NOMO-1 (cell line): ENCODE data around the gene SPC25.
"Not testable (repeated sequence)": the region's sequence is repeated elsewhere in the genome, so short reads cannot be mapped to it uniquely, and the experiment has no call there.

Experiments used
- DNase-seq, 2 experiments: peaks; one replicate each; lab custom pipeline; 2025; ENCODE audit not compliant: unreplicated experiment in 2 of 2; lab: John Stamatoyannopoulos, UW

SPC25 gene

DNA sequence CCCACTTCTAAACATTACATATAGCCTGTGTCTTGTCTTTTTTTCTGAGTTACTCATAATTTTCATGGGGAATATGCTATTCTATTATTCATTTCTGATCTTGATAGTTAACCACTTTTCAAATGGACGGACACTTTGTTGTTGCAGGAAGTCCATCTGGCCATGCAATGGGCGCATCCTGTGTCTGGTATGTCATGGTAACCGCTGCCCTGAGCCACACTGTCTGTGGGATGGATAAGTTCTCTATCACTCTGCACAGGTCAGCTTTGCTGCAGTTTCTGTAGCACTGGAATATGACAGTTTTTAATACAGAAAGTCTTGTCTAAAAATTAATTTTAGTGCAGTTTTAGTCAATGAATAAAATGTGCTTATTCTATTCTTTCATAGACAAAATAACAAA, 14.1 kb upstream of the SPC25 start:
- no peak for DNase-seq

GRCh38 chr2:168903888-168904287, 13.7 kb upstream of the SPC25 start:
- DNase-seq = no peak

DNA sequence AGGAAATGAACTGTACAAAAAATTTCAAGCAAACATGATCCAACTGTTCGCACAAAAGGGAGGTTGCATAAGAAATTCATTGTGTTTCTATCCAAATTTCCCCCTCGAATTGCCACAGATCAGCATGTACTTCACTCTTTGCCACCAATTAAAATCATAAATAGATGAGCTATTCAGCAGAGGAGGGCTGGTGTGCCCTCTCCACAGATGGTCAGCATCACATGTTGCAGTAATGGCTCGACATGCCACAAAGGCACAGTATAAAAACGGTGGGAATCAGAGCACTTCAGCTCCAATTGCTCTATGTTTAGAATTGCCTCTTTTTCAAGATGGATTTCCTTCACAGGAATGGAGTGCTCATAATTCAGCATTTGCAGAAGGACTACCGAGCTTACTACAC, 10.8 kb upstream of the SPC25 start, which contains the start of gene G6PC2:
Gene G6PC2, plus strand, starts transcription at position 289 of the 400 bp plus-strand sequence. Its CDS starts 41 bp downstream, at position 330.
- no peak for DNase-seq

DNA sequence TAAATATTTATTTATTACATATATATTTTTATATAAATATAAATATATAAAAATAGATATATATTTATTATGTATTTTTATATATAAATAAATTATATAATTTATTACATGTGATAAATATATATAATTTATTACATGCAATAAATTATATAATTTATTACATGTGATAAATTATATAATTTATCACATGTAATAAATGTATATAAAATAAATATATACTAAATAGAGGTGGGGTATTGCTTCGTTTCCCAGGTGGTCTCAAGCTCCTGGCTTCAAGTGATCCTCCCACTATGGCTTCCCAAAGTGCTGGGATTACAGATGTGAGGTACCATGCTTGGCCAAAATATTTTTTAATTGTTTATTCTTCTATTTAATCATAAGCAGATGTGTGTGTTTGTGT, 7.2 kb upstream of the SPC25 start:
- DNase-seq = no peak

DNA sequence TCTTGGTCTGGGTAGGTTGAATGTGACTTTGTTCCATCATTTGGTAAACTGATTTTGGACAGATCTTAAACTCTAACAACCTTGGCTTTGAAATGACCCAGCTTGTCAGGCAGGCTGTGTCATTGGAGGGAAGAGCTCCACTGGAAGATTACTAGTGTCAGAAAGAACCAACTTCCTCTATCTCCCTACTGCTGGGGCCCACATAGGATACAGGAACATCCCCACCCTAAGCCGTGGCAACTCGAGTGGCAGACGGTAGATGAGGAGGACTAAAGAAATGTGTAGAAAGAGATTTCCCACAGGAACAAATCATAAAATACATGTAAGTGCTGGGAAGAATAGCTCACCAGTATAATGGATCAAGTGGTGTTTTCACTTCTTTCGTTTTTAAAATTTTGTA, 6.6 kb upstream of the SPC25 start:
- DNase-seq = peak; percentile 67 to 77

- DNase-seq = no peak
Measured at GRCh38 chr2:168895771-168896170, 5.5 kb upstream of the SPC25 start.

GRCh38 chr2:168894720-168895119, 4.5 kb upstream of the SPC25 start:
- DNase-seq = no peak

DNA sequence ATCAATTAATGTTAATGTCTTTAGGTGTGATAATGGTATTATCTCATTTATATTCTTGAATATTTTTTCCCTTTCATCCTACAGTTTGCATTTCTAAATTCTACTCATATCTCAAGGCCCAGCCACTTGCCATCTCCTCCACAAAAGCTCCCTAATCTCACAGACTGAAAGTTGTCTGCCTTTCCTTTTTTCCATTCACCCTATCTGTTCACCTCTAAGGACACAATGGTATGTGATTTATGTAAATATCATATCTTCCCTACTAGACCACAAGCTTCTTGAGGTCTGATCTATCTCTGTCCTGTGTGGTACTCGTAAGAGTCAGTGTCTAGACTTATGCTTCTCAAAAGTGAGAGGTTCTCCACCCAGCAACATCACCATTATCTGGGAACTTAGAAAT, 3.9 kb upstream of the SPC25 start:
- no peak for DNase-seq

- no peak for DNase-seq
Measured at GRCh38 chr2:168892327-168892726, 2.1 kb upstream of the SPC25 start.

DNA sequence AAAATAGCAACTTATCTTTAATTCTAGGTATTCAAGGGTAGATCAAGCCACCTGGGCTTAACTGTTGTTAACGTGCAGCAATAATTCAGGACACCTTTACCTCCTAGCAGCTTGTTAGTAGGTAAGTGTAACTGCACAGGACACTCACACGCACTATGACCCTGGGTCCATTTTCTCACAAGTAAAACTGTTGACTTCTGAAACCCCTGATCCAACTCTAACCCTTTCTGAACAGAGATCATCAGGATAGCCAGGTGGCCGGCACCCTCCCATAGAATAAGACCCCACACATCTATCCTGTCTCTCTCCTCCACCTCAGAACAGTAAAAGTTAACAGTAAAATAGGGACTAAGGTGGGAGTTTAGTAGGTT, 610 bp downstream of the SPC25 start:
- DNase-seq = no peak

DNA sequence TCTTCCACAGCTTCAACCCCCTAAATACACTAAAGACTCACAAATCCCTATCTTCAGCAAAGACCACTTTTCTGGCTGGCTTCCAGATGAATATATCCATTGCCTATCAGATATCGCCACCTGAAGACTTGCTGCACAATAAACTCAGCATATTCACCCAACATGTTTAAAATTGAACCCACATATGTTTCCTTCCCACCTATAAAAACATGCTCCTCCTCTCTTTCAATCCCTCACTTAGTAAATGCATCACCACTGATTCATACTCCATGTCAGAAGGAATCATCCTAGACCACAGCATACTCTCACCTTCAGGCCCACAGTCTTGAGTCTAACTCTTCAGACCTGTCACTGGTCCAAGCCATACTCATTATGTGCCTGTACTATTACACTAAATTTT, 5.3 kb downstream of the SPC25 start:
- no peak for DNase-seq

DNA sequence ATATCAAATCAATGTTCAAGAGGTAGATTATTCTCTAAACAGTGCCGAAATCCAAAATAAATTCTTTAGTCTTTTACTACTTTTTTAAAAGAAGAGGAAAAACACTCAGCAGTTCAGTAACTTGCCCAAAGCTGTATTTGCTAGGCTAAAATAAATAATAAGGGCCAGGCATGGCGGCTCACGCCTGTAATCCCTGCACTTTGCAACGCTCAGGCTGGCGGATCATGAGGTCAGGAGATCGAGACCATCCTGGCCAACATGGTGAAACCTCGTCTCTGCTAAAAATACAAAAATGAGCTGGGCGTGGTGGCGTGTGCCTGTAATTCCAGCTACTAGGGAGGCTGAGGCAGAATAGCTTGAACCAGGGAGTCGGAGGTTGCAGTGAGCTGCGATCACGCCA, 8.1 kb downstream of the SPC25 start:
- not testable (repeated sequence) for DNase-seq

- DNase-seq = no peak
Measured at GRCh38 chr2:168874368-168875054, 15.7 kb downstream of the SPC25 start.

- DNase-seq = not testable (repeated sequence)
Measured at GRCh38 chr2:168870824-168871223, 19.4 kb downstream of the SPC25 start.

DNA sequence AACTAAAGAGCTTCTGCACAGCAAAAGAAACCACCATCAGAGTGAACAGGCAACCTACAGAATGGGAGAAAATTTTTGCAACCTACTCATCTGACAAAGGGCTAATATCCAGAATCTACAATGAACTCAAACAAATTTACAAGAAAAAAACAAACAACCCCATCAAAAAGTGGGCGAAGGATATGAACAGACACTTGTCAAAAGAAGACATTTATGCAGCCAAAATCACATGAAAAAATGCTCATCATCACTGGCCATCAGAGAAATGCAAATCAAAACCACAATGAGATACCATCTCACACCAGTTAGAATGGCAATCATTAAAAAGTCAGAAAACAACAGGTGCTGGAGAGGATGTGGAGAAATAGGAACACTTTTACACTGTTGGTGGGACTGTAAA, 19.9 kb downstream of the SPC25 start:
- DNase-seq = not testable (repeated sequence)

GRCh38 chr2:168867164-168867563, 23.1 kb downstream of the SPC25 start:
- DNase-seq = not testable (repeated sequence)

DNA sequence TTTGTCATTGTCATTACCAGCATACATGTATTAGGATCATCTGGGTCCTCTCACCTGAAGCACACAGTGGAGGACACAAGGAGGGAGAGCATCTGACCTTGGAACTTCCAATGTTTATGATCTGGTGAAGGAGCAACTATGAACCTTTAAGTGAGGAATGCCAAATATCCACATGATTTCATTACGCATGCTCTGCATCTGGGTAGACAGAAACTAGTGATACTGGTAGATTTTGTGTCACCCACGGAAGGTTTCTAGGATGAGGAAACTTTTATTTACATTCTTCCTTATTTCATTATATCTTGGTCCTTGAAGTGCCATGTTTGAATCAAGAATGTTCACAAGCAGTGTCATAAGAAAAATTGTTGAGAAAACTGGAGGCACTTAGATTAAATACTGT, 32.1 kb downstream of the SPC25 start:
- no peak for DNase-seq

DNA sequence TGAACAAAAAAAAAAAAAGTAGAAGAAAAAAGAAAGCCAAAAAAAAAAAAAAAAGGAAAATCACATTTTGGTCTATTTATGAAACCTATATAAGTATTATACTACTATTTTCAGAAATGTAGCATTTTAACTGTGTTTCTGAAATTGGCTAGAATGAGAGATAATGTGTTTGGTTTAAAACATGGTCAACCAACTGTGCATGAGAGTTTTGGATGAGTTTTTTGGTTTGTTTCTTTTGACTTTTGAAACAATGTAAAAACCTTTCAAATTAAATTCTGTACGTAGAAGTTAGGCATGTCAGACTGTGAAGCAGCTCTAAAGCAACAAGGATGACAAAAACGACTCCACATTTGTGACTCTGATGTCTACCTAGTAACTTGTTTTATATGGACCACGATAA, 34.6 kb downstream of the SPC25 start:
- no peak for DNase-seq

- DNase-seq = no peak
Measured at GRCh38 chr2:168854651-168855050, 35.6 kb downstream of the SPC25 start.

DNA sequence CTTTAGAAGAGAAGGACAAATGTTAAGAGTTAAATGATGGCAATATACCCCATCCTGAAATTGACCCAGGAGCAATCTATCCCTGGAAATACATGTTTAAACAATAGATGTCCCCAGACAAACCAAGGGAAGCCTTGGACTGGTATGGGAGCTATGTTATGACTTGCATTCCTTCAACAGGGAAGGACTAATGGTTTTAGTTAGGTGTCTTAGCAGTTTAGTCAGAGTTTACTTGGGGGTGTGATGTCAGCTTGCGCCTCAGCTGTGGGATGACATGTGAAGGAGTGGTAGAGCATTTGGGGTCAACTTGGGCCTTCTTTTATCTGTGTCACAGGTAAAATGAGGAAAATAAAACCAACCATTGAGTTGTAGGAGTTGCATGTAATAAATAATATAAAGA, 36.8 kb downstream of the SPC25 start:
- DNase-seq = no peak

GRCh38 chr2:168852481-168852880, 37.7 kb downstream of the SPC25 start:
- DNase-seq = no peak

DNA sequence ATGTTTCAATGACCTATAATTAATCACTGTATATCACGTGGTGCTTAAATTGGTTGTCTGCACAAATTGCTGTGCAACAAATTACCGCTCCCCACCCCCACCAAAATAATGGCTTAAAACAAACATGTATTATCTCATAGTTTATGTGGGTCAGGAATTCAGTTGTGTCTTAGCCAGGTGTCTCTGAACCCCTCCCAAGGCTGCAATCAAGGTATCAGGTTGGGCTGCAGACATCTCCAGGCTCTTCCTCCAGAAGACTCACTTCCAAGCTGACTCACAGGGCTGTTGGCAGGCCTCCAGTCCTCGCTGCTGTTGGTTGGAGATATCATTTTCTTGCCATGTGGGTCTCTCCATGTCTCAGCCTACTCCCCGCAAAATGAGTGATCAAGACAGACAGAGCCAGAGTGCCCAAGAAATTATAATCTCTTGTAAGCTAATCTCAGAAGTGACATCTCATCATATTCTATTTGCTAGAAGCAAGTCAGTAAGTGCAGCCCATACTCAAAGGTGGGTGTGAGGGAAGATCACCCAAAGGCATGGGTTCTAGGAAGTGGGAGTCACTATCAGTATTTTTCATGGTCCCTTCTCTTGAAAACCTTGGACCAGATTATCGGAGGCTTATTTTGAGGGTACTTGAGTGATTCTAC, 38.4 kb downstream of the SPC25 start:
- DNase-seq = no peak

DNA sequence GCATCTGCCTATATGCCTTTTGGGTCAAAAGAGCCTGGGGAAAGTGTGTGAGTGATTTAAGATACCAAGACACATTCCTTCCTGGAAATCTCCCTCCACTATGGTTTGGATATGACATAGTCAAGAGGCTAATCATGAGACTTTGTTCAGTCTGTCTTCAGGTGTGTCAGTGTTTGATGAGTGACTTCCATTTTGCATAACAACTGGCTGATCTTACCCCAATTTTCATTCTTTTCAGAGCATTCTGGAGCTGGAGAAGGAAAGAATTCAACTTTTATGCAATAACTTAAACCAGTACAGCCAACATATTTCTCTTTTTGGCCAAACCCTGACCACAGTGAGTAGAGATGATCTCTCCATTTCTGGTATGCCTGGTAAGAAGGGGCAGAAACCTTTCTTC, 39.4 kb downstream of the SPC25 start:
- DNase-seq = no peak
